Measurements from ENCODE around the gene GRID1. TPM values are rescaled to one million over a fixed set of nuclear protein-coding genes. Genes with fewer than 3 reads are reported as not detected.

The GRID1 gene
- total RNA-seq, 1 experiment from 2014 or later: 0.37 TPM

- no peak for DNase-seq (ENCODE audit: low spot score)
- no peak for ATAC-seq
- Mint-ChIP-seq H3K27me3 (ENCODE audit: low read depth) (no peaks in the 10 kb centered on the region; the same call in 1 of the 2 replicates), H3K4me1 (no peaks in the 10 kb centered on the region), H3K27ac (no peak overlapping the region), H3K4me3 (no peak overlapping the region), H3K9me3 (no peaks in the 10 kb centered on the region), H3K36me3 (no peaks in the 10 kb centered on the region)
- ChIA-PET POLR2A (no interaction called here), CTCF (no interaction called here)
- no peak for TF ChIP-seq ZMAT4 (CRISPR knock-in tag; IDR thresholded peaks at IDR 0.05)
- TF ChIP-seq NFE2L1 (CRISPR knock-in tag; IDR thresholded peaks at IDR 0.05): no peak
- no peak for TF ChIP-seq FOXJ3 (CRISPR knock-in tag; IDR thresholded peaks at IDR 0.05; ENCODE audit: borderline replicate concordance)
- TF ChIP-seq GTF2I (CRISPR knock-in tag; conservative IDR thresholded peaks at IDR 0.05): no peak
- no peak for TF ChIP-seq ELF4 (CRISPR knock-in tag; IDR thresholded peaks at IDR 0.05; ENCODE audit: low read depth)
- TF ChIP-seq, protein P1, sequence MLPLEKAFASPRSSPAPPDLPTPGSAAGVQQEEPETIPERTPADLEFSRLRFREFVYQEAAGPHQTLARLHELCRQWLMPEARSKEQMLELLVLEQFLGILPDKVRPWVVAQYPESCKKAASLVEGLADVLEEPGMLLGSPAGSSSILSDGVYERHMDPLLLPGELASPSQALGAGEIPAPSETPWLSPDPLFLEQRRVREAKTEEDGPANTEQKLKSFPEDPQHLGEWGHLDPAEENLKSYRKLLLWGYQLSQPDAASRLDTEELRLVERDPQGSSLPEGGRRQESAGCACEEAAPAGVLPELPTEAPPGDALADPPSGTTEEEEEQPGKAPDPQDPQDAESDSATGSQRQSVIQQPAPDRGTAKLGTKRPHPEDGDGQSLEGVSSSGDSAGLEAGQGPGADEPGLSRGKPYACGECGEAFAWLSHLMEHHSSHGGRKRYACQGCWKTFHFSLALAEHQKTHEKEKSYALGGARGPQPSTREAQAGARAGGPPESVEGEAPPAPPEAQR (CRISPR knock-in tag; IDR thresholded peaks at IDR 0.05): no peak
- TF ChIP-seq GABPB1 (CRISPR knock-in tag; IDR thresholded peaks at IDR 0.05): no peak
- no peak for TF ChIP-seq MYBL2 (CRISPR knock-in tag; IDR thresholded peaks at IDR 0.05)
- no peak for TF ChIP-seq USF1 (CRISPR knock-in tag; IDR thresholded peaks at IDR 0.05)
- TF ChIP-seq PREB (CRISPR knock-in tag; IDR thresholded peaks at IDR 0.05; ENCODE audit: borderline replicate concordance): no peak
- no peak for TF ChIP-seq HMGXB4 (CRISPR knock-in tag; IDR thresholded peaks at IDR 0.05)
- no peak for TF ChIP-seq ZBTB21 (CRISPR knock-in tag; IDR thresholded peaks at IDR 0.05; ENCODE audit: borderline replicate concordance)
- no peak for TF ChIP-seq JUN (CRISPR knock-in tag; IDR thresholded peaks at IDR 0.05)
- no peak for TF ChIP-seq FOXK1 (CRISPR knock-in tag; IDR thresholded peaks at IDR 0.05)
- no peak for TF ChIP-seq ZNF396 (CRISPR knock-in tag; IDR thresholded peaks at IDR 0.05; ENCODE audit: borderline replicate concordance)
- TF ChIP-seq TEAD1 (CRISPR knock-in tag; IDR thresholded peaks at IDR 0.05): no peak
These were observed 200.9 kb downstream of the GRID1 start for GRCh38 chr10:86165666-86166065.

GRCh38 chr10:86164960-86165630 lies 201.5 kb downstream of the GRID1 start:
- no peaks in the 10 kb centered on the region for H3K9me3 Mint-ChIP-seq
- ATAC-seq: no peak
- DNase-seq (ENCODE audit: low spot score): no peak
- no peaks in the 10 kb centered on the region for H3K4me1 Mint-ChIP-seq
- POLR2A ChIA-PET: no interaction called here
- no peaks in the 10 kb centered on the region; the same call in 1 of the 2 replicates for H3K27me3 Mint-ChIP-seq (ENCODE audit: low read depth)
- no peaks in the 10 kb centered on the region for H3K36me3 Mint-ChIP-seq
- no peak overlapping the region for H3K27ac Mint-ChIP-seq
- CTCF ChIA-PET: interaction anchor here (1.1 kb wide), 1 partner anchor 13 kb away, joined by 3 read pairs; no protein-coding TSS in a partner anchor
- H3K4me3 Mint-ChIP-seq: no peak overlapping the region
- TF ChIP-seq ATF1 (CRISPR knock-in tag; IDR thresholded peaks at IDR 0.05) (no peak), EMX1 (CRISPR knock-in tag; IDR thresholded peaks at IDR 0.05) (no peak), HMGA2 (CRISPR knock-in tag; IDR thresholded peaks at IDR 0.05) (no peak), E2F1 (CRISPR knock-in tag; IDR thresholded peaks at IDR 0.05) (no peak), ELF4 (CRISPR knock-in tag; IDR thresholded peaks at IDR 0.05; ENCODE audit: low read depth) (no peak), TEAD4 (CRISPR knock-in tag; IDR thresholded peaks at IDR 0.05) (no peak), ZMAT4 (CRISPR knock-in tag; IDR thresholded peaks at IDR 0.05) (no peak)
- TF ChIP-seq, protein P2, sequence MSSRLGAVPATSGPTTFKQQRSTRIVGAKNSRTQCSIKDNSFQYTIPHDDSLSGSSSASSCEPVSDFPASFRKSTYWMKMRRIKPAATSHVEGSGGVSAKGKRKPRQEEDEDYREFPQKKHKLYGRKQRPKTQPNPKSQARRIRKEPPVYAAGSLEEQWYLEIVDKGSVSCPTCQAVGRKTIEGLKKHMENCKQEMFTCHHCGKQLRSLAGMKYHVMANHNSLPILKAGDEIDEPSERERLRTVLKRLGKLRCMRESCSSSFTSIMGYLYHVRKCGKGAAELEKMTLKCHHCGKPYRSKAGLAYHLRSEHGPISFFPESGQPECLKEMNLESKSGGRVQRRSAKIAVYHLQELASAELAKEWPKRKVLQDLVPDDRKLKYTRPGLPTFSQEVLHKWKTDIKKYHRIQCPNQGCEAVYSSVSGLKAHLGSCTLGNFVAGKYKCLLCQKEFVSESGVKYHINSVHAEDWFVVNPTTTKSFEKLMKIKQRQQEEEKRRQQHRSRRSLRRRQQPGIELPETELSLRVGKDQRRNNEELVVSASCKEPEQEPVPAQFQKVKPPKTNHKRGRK (CRISPR knock-in tag; IDR thresholded peaks at IDR 0.05; ENCODE audit: borderline replicate concordance): no peak
- TF ChIP-seq, protein P3, sequence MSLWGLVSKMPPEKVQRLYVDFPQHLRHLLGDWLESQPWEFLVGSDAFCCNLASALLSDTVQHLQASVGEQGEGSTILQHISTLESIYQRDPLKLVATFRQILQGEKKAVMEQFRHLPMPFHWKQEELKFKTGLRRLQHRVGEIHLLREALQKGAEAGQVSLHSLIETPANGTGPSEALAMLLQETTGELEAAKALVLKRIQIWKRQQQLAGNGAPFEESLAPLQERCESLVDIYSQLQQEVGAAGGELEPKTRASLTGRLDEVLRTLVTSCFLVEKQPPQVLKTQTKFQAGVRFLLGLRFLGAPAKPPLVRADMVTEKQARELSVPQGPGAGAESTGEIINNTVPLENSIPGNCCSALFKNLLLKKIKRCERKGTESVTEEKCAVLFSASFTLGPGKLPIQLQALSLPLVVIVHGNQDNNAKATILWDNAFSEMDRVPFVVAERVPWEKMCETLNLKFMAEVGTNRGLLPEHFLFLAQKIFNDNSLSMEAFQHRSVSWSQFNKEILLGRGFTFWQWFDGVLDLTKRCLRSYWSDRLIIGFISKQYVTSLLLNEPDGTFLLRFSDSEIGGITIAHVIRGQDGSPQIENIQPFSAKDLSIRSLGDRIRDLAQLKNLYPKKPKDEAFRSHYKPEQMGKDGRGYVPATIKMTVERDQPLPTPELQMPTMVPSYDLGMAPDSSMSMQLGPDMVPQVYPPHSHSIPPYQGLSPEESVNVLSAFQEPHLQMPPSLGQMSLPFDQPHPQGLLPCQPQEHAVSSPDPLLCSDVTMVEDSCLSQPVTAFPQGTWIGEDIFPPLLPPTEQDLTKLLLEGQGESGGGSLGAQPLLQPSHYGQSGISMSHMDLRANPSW (CRISPR knock-in tag; conservative IDR thresholded peaks at IDR 0.05; ENCODE audit: low read depth): no peak

Measured in WTC11 (cell line).